K562 (cell line): Measurements from ENCODE around the gene HEXD. TPM values are rescaled to one million over a fixed set of nuclear protein-coding genes. Genes with fewer than 3 reads are reported as not detected.

ENCODE experiments used
- ARID2 ChIP-seq: fragments of 450-650 bp; IDR thresholded peaks from 2 replicates; pipeline ENCODE4 v1.6.1; 2017; ENCODE audit warnings: antibody characterized with exemption, mild to moderate bottlenecking
- BCL6 ChIP-seq: fragments of 250-450 bp; sonication (Bioruptor Pico); IDR thresholded peaks from 2 replicates; pipeline ENCODE4 v1.4.0; 2020
- E2F6 ChIP-seq, 2 experiments: IDR thresholded peaks; 2 replicates each; pipeline ENCODE4 v1.6.1; 2011; ENCODE audit warnings: borderline replicate concordance in 1 of 2, control low read depth in 1 of 2, low read depth in 1 of 2, low read length in 1 of 2, mild to moderate bottlenecking in 1 of 2, mixed read lengths in 1 of 2, moderate library complexity in 1 of 2; ENCODE audit not compliant: insufficient read depth in 1 of 2, insufficient read length in 1 of 2, poor library complexity in 1 of 2, severe bottlenecking in 1 of 2; ENCODE audit errors: extremely low read depth in 1 of 2
- ETV6 ChIP-seq, 3 experiments: fragments of 150-350 bp in 1 of 3; sonication (generic) in 1 of 3; formaldehyde crosslinking in 1 of 3; IDR thresholded peaks; 2 replicates each; pipeline versions ENCODE4 v1.6.1 to v1.8.0; 2014 to 2022; ENCODE audit warnings: borderline replicate concordance in 2 of 3, low read depth in 2 of 3, antibody characterized with exemption in 1 of 3, low read length in 1 of 3, mild to moderate bottlenecking in 1 of 3, missing genetic modification reagents in 1 of 3
- FIP1L1 ChIP-seq: fragments of 200-400 bp; formaldehyde crosslinking; IDR thresholded peaks from 2 replicates; pipeline ENCODE4 v1.6.1; 2018; ENCODE audit warnings: mild to moderate bottlenecking, low read depth, low read length; ENCODE audit not compliant: poor library complexity, severe bottlenecking
- FOXJ3 ChIP-seq: sonication (generic); formaldehyde crosslinking; IDR thresholded peaks from 2 replicates; pipeline ENCODE4 v1.4.0; 2020; ENCODE audit warnings: mild to moderate bottlenecking, missing genetic modification reagents
- GABPB2 ChIP-seq: fragments of 250-450 bp; sonication (Bioruptor Pico); conservative IDR thresholded peaks from 2 replicates; pipeline ENCODE4 v1.5.1; 2021; ENCODE audit warnings: mild to moderate bottlenecking
- IFI16 ChIP-seq: fragments of 250-450 bp; sonication (Bioruptor Pico); IDR thresholded peaks from 2 replicates; pipeline ENCODE4 v2.1.2; 2022; ENCODE audit warnings: mild to moderate bottlenecking, inconsistent platforms
- NCOA2 ChIP-seq, 2 experiments: fragments of 450-650 bp; IDR thresholded peaks; 2 replicates each; pipeline ENCODE4 v1.6.1; 2018; ENCODE audit warnings: mild to moderate bottlenecking in 2 of 2, moderate library complexity in 1 of 2; ENCODE audit not compliant: partially characterized antibody in 2 of 2
- NFIC ChIP-seq: fragments of 450-650 bp; IDR thresholded peaks from 2 replicates; pipeline ENCODE4 v1.6.1; 2017; ENCODE audit warnings: mild to moderate bottlenecking, inconsistent platforms
- PBX2 ChIP-seq, 2 experiments: IDR thresholded peaks in 1 of 2; conservative IDR thresholded peaks in 1 of 2; 2 replicates each; pipeline ENCODE4 v1.6.1; 2016; ENCODE audit warnings: low read depth in 2 of 2, mild to moderate bottlenecking in 1 of 2, missing compliant biosample characterization in 1 of 2, missing genetic modification characterization in 1 of 2, moderate library complexity in 1 of 2
- RBM39 ChIP-seq: fragments of 200-400 bp; formaldehyde crosslinking; optimal IDR thresholded peaks from 2 replicates; pipeline ENCODE3; 2018; ENCODE audit warnings: low read depth, low read length
- STAT5A ChIP-seq: IDR thresholded peaks from 2 replicates; pipeline ENCODE4 v1.6.1; 2012; ENCODE audit warnings: low read length, inconsistent platforms, borderline replicate concordance
- TRIM24 ChIP-seq, 2 experiments: fragments of 450-650 bp; IDR thresholded peaks; 2 replicates each; pipeline ENCODE4 v1.6.1; 2016
- TRIM28 ChIP-seq: fragments of 450-650 bp; IDR thresholded peaks from 2 replicates; pipeline ENCODE4 v1.6.1; 2017
- ZNF175 ChIP-seq: fragments of 200-800 bp; sonication (Bioruptor generic); IDR thresholded peaks from 2 replicates; pipeline ENCODE4 v1.6.1; 2016; ENCODE audit warnings: low read depth, mild to moderate bottlenecking, missing genetic modification characterization, missing compliant biosample characterization
- ZNF224 ChIP-seq: sonication (generic); formaldehyde crosslinking; IDR thresholded peaks from 2 replicates; pipeline ENCODE4 v1.8.0; 2022; ENCODE audit warnings: mild to moderate bottlenecking, missing genetic modification reagents
- polyA plus RNA-seq, 8 experiments: library from polyadenylated mRNA; depleted of rRNA in 4 of 8; stranded (reverse) in 5 of 8; unstranded in 3 of 8; fragments of >200 nt; fragmentation: Nextera tagmentation in 2 of 8; fragmentation: Illumina TruSeq in 1 of 8; extraction: Ambion mirVana in 2 of 8; extraction: Trizol in 1 of 8; gene quantifications; 2 replicates each; pipeline versions ENCODE4 v1.2.1 to v1.2.3, GENCODE V29; 2011 to 2014; ENCODE audit warnings: inconsistent platforms in 1 of 8, missing spikeins in 1 of 8
- total RNA-seq, 7 experiments: library from RNA; depleted of rRNA in 6 of 7; stranded (reverse); fragments of >200 nt in 6 of 7; fragmentation: Illumina TruSeq in 2 of 7; extraction: Trizol in 2 of 7; gene quantifications; 2 replicates each; pipeline versions ENCODE4 v1.2.1 to v1.2.3, GENCODE V29; 2011 to 2021; ENCODE audit warnings: low replicate concordance in 1 of 7
- TF ChIP-seq, protein P1 (sequence below): sonication (generic); formaldehyde crosslinking; IDR thresholded peaks from 2 replicates; pipeline ENCODE4 v1.8.1; 2023; ENCODE audit warnings: mild to moderate bottlenecking, missing genetic modification reagents
- TF ChIP-seq, protein P2 (sequence below): fragments of 450-650 bp; formaldehyde crosslinking; IDR thresholded peaks from 2 replicates; pipeline ENCODE4 v1.4.0; 2022; ENCODE audit warnings: missing genetic modification characterization

The HEXD gene
- total and polyA plus RNA-seq, 9 of the 15 experiments (the other 6 are each of a cell fraction or from before 2014, with no cell fraction given), result 1.0 to 25.3 (median 10.0) TPM

DNA sequence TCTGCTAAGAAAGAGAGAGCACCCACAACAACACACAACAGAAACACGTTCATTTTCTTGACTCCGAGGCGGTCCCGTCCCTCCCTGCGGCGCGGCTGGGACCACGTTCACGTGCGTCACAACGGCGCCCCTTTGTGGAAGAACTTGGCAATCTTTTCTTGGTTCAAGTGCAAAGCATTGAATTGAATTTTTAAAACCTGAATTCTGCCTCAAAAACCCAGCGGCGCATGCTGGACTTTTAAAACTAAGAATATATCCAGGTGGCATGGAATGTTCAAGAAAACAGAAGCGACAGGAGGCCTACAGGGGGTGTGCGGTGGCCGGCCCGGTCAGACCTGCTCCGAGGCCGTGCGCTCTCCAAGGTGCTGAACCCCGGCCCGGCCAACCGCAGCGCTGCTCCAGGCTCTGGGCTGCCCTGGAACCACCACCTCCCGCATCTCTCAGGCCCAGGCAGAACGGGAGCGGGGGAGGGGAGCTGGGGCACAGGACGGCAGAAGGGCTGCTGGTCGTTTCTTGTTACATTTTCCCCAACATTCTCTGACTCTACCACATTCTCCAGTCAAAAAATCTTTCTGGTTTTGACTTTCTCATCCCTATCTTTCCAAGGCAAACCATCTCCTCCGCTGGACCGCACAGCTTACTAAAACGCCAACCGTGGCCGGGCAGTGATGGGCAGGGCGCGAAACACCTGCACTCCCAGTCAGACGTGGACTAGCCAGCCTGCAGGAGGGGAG, 3.4 kb upstream of the HEXD start (continued):
- TF ChIP-seq NCOA2 (IDR thresholded peaks at IDR 0.05; ENCODE audit: partially characterized antibody in 2 of 2), result no peak
- TF ChIP-seq NFIC, result no peak
- TF ChIP-seq STAT5A, result no peak
- TF ChIP-seq, protein P1, sequence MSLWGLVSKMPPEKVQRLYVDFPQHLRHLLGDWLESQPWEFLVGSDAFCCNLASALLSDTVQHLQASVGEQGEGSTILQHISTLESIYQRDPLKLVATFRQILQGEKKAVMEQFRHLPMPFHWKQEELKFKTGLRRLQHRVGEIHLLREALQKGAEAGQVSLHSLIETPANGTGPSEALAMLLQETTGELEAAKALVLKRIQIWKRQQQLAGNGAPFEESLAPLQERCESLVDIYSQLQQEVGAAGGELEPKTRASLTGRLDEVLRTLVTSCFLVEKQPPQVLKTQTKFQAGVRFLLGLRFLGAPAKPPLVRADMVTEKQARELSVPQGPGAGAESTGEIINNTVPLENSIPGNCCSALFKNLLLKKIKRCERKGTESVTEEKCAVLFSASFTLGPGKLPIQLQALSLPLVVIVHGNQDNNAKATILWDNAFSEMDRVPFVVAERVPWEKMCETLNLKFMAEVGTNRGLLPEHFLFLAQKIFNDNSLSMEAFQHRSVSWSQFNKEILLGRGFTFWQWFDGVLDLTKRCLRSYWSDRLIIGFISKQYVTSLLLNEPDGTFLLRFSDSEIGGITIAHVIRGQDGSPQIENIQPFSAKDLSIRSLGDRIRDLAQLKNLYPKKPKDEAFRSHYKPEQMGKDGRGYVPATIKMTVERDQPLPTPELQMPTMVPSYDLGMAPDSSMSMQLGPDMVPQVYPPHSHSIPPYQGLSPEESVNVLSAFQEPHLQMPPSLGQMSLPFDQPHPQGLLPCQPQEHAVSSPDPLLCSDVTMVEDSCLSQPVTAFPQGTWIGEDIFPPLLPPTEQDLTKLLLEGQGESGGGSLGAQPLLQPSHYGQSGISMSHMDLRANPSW (CRISPR knock-in tag), result no peak
- TF ChIP-seq FIP1L1, result peak; percentile 25
- TF ChIP-seq, protein P2, sequence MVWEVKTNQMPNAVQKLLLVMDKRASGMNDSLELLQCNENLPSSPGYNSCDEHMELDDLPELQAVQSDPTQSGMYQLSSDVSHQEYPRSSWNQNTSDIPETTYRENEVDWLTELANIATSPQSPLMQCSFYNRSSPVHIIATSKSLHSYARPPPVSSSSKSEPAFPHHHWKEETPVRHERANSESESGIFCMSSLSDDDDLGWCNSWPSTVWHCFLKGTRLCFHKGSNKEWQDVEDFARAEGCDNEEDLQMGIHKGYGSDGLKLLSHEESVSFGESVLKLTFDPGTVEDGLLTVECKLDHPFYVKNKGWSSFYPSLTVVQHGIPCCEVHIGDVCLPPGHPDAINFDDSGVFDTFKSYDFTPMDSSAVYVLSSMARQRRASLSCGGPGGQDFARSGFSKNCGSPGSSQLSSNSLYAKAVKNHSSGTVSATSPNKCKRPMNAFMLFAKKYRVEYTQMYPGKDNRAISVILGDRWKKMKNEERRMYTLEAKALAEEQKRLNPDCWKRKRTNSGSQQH, result no peak
- no peak for TF ChIP-seq FOXJ3 (CRISPR knock-in tag)
- no peak for TF ChIP-seq GABPB2 (CRISPR knock-in tag)
- TF ChIP-seq BCL6 (CRISPR knock-in tag), result no peak
- no peak for TF ChIP-seq IFI16 (CRISPR knock-in tag)
- TF ChIP-seq TRIM24 (IDR thresholded peaks at IDR 0.05), result no peak
- TF ChIP-seq PBX2 (CRISPR knock-in tag; IDR thresholded peaks at IDR 0.05; ENCODE audit: low read depth), result 0 out of 2 replicates have a peak, but pooled peaks have one; percentile 19
- no peak for TF ChIP-seq PBX2 (tag; conservative IDR thresholded peaks at IDR 0.05; ENCODE audit: low read depth)
- TF ChIP-seq TRIM28, result 0 out of 2 replicates have a peak, but pooled peaks have one; percentile 47
- peak; percentile 84; the same call in 1 of the 2 replicates for TF ChIP-seq ARID2
- peak; percentile 58; the same call in 1 of the 2 replicates for TF ChIP-seq ZNF175
- no peak for TF ChIP-seq RBM39
- TF ChIP-seq ETV6 (IDR thresholded peaks at IDR 0.05; ENCODE audit: borderline replicate concordance in 1 of 2, low read depth in 2 of 2, low read length in 1 of 2), result no peak
- TF ChIP-seq ETV6 (CRISPR knock-in tag; IDR thresholded peaks at IDR 0.05; ENCODE audit: borderline replicate concordance), result peak; percentile 69; the same call in 1 of the 2 replicates
- peak; percentile 46; the same call in 1 of the 2 replicates for TF ChIP-seq ZNF224
- peak; percentile 10 to 36 for TF ChIP-seq E2F6 (IDR thresholded peaks at IDR 0.05; ENCODE audit: borderline replicate concordance in 1 of 2, extremely low read depth in 1 of 2, insufficient read depth in 1 of 2, insufficient read length in 1 of 2, low read depth in 1 of 2, low read length in 1 of 2, poor library complexity in 1 of 2, severe bottlenecking in 1 of 2)
